GM21360 (cell line): ENCODE results near the gene SH2B2.
"Not testable (repeated sequence)": the region's sequence is repeated elsewhere in the genome, so short reads cannot be mapped to it uniquely, and the experiment has no call there.

Experiments
- ATAC-seq: cut with Tn5 transposase; IDR thresholded peaks from one replicate; pipeline ENCODE4 v1.9.1; 2021; ENCODE audit warnings: mild to moderate bottlenecking, moderate library complexity; ENCODE audit not compliant: unreplicated experiment

SH2B2 gene

GRCh38 chr7:102284891-102285539, 1.7 kb upstream of the SH2B2 start:
- ATAC-seq = no peak

- no peak for ATAC-seq
These were observed 980 bp upstream of the SH2B2 start for GRCh38 chr7:102285540-102286236.

- ATAC-seq = no peak
These were observed 678 bp downstream of the SH2B2 start for GRCh38 chr7:102287111-102287980.

GRCh38 chr7:102287981-102288278, 1.3 kb downstream of the SH2B2 start:
- ATAC-seq = no peak

GRCh38 chr7:102288285-102288930, 1.7 kb downstream of the SH2B2 start:
- ATAC-seq = no peak

- no peak for ATAC-seq
These were observed 2.4 kb downstream of the SH2B2 start for GRCh38 chr7:102289057-102289456.

- peak; percentile 39 for ATAC-seq
These were observed 4.6 kb downstream of the SH2B2 start for GRCh38 chr7:102291056-102291915.

GRCh38 chr7:102291916-102292267, 5.2 kb downstream of the SH2B2 start:
- ATAC-seq = no peak

GRCh38 chr7:102292813-102293798, 6.4 kb downstream of the SH2B2 start:
- ATAC-seq = no peak

- ATAC-seq = no peak
These were observed 7.9 kb downstream of the SH2B2 start for GRCh38 chr7:102294589-102294988.

GRCh38 chr7:102295346-102296178, 8.9 kb downstream of the SH2B2 start:
- no peak for ATAC-seq

- no peak for ATAC-seq
These were observed 9.4 kb downstream of the SH2B2 start for GRCh38 chr7:102296179-102296438.

GRCh38 chr7:102296514-102296913, 9.8 kb downstream of the SH2B2 start:
- ATAC-seq = no peak

- no peak for ATAC-seq
These were observed 11.0 kb downstream of the SH2B2 start for GRCh38 chr7:102297487-102298218.

GRCh38 chr7:102300643-102301221, 14.1 kb downstream of the SH2B2 start:
- no peak for ATAC-seq

GRCh38 chr7:102301367-102301766, 14.7 kb downstream of the SH2B2 start:
- ATAC-seq = not testable (repeated sequence)

GRCh38 chr7:102302025-102302424, 15.4 kb downstream of the SH2B2 start:
- no peak for ATAC-seq
